Stomach (tissue), 4 donors: Measurements from ENCODE around the gene RAD54L.
"Not testable (repeated sequence)": the region's sequence is repeated elsewhere in the genome, so short reads cannot be mapped to it uniquely, and the experiment has no call there.

Experiments
- CTCF ChIP-seq, 7 experiments: fragments of 450-650 bp in 4 of 7; fragments of 200-600 bp in 3 of 7; sonication (generic) in 3 of 7; IDR thresholded peaks; one replicate each; pipeline ENCODE4 v1.5.1; 2016 to 2019; ENCODE audit warnings: antibody characterized with exemption in 7 of 7, control low read depth in 2 of 7, mild to moderate bottlenecking in 1 of 7
- EP300 ChIP-seq: sonication (generic); formaldehyde crosslinking; IDR thresholded peaks from one replicate; pipeline ENCODE4 v1.6.1; 2017; ENCODE audit warnings: antibody characterized with exemption
- POLR2A ChIP-seq, 4 donors: fragments of 450-650 bp; IDR thresholded peaks; one replicate each; pipeline ENCODE4 v1.6.1; 2016; ENCODE audit warnings: antibody characterized with exemption in 4 of 4, control low read depth in 2 of 4, mild to moderate bottlenecking in 1 of 4, moderate library complexity in 1 of 4
- POLR2AphosphoS5 ChIP-seq, 3 donors: sonication (generic); formaldehyde crosslinking; IDR thresholded peaks; one replicate each; pipeline ENCODE4 v1.6.1; 2016; ENCODE audit warnings: antibody characterized with exemption in 3 of 3

- not testable (repeated sequence) for TF ChIP-seq CTCF (IDR thresholded peaks at IDR 0.05); POLR2A (IDR thresholded peaks at IDR 0.05); EP300; POLR2AphosphoS5 (IDR thresholded peaks at IDR 0.05)
These were observed 1.4 kb upstream of the RAD54L start for GRCh38 chr1:46246136-46246535.
